ENCODE data around the gene DNAJC19. TPM values are rescaled to one million over a fixed set of nuclear protein-coding genes. Genes with fewer than 3 reads are reported as not detected.

Gene DNAJC19
- total RNA-seq (10 to 100 TPM; 43.1 to 64.4 (median 45.5) TPM), polyA plus RNA-seq (10 to 100 TPM; 51.2 to 62.5 TPM)
- long read RNA-seq, donor 1, transcript DNAJC19-201 (6 exons, 1,454 nt), result major isoform, 40 of 95 reads
- long read RNA-seq, donor 1, transcript DNAJC19-206 (3 exons, 1,133 nt), result minor isoform, 16 of 95 reads
- long read RNA-seq, donor 1, transcript DNAJC19-202 (5 exons, 1,239 nt), result minor isoform, 21 of 95 reads
- long read RNA-seq, donor 1, partial matches to known transcripts, result 3 of 95 reads
- long read RNA-seq, donor 1, other reads (novel, unspliced or antisense), result 7 of 95 reads
- long read RNA-seq, donor 2, transcript DNAJC19-201 (6 exons, 1,454 nt), result major isoform, 68 of 91 reads
- long read RNA-seq, donor 2, transcript DNAJC19-202 (5 exons, 1,239 nt), result minor isoform, 10 of 91 reads
- long read RNA-seq, donor 2, partial matches to known transcripts, result 0 of 91 reads
- long read RNA-seq, donor 2, other reads (novel, unspliced or antisense), result 0 of 91 reads
- long read RNA-seq, donor 3, transcript DNAJC19-202 (5 exons, 1,239 nt), result minor isoform, 14 of 59 reads
- long read RNA-seq, donor 3, transcript DNAJC19-201 (6 exons, 1,454 nt), result major isoform, 29 of 59 reads
- long read RNA-seq, donor 3, transcript DNAJC19-208 (6 exons, 828 nt), result minor isoform, 6 of 59 reads
- long read RNA-seq, donor 3, partial matches to known transcripts, result 1 of 59 reads
- long read RNA-seq, donor 3, other reads (novel, unspliced or antisense), result 7 of 59 reads

GRCh38 chr3:180989291-180990163 lies at the start of gene DNAJC19:
DNAJC19 (minus strand) TSS chr3:180989736; CDS start chr3:180989602, 134 bp downstream.
- peak within 1 kb of the TSS; percentile 79 for H3K4me3 ChIP-seq
- H3K4me1 ChIP-seq (ENCODE audit: insufficient read depth), result peaks cover 4% of the 10 kb centered on the region
- H3K36me3 ChIP-seq, result no peaks in the 10 kb centered on the region
- H3K27me3 ChIP-seq, result no peaks in the 10 kb centered on the region
- intact Hi-C loops (cut with DNase I), result loop anchor here in 1 of 4 donors (5.0 kb wide), 1 partner anchor 77 kb away; the partner anchor contains the start of gene FXR1
- whole genome bisulfite sequencing, 3 donors, result 0 to 1% (median 0%) methylated on average over 43 of the region's 43 CpGs
- peak; percentile 79 for TF ChIP-seq POLR2A (IDR thresholded peaks at IDR 0.05)
- no peak for TF ChIP-seq EP300 (IDR thresholded peaks at IDR 0.05)
- no peaks in the 10 kb centered on the region for H3K9me3 ChIP-seq
- DNase-seq, result peak; percentile 89 to 91 (median 91)
- H3K27ac ChIP-seq, result peak within 1 kb of the TSS; percentile 78 to 84

DNA sequence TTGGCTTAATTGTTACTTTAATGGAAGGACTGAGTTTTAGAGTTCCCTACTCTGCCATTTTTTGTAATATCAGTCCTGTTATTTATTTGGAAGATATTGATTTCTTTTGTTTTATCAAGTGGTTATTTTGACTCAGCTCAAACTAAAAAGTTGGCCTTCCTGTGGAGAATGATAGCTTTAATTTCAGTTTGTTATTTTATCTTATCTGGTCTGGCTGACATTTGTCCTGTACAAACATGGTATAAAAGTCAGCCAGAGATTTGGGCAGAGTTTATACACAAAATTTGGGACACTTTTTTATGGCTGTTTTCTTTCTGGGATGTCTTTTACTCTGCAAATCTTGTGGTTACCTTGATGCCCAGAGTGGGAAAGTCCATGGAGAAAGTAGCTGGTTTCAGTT lies 41.4 kb upstream of the DNAJC19 start:
- intact Hi-C loops (cut with DNase I), result no loop called here
- Histone ChIP-seq H3K27ac (no peak overlapping the region), H3K27me3 (no peaks in the 10 kb centered on the region), H3K4me1 (ENCODE audit: insufficient read depth) (no peaks in the 10 kb centered on the region), H3K4me3 (no peak overlapping the region), H3K9me3 (no peaks in the 10 kb centered on the region), H3K36me3 (no peaks in the 10 kb centered on the region)
- no peak for TF ChIP-seq POLR2A (IDR thresholded peaks at IDR 0.05)
- TF ChIP-seq CTCF (IDR thresholded peaks at IDR 0.05), result no peak
- TF ChIP-seq EP300 (IDR thresholded peaks at IDR 0.05), result no peak
- no peak for DNase-seq

- H3K27me3 ChIP-seq, result no peaks in the 10 kb centered on the region
- H3K4me3 ChIP-seq, result no peak overlapping the region
- H3K4me1 ChIP-seq (ENCODE audit: insufficient read depth), result no peaks in the 10 kb centered on the region
- intact Hi-C loops (cut with DNase I), result no loop called here
- H3K9me3 ChIP-seq, result no peaks in the 10 kb centered on the region
- H3K27ac ChIP-seq, result no peak overlapping the region
- H3K36me3 ChIP-seq, result no peaks in the 10 kb centered on the region
- TF ChIP-seq POLR2A (IDR thresholded peaks at IDR 0.05) (no peak), EP300 (IDR thresholded peaks at IDR 0.05) (no peak), CTCF (IDR thresholded peaks at IDR 0.05) (no peak)
- DNase-seq, result no peak
These were observed 35.7 kb upstream of the DNAJC19 start for GRCh38 chr3:181025204-181025603.

- intact Hi-C loops (cut with DNase I), result no loop called here
- peaks cover 4% of the 10 kb centered on the region for H3K27me3 ChIP-seq
- DNase-seq, result no peak
- no peaks in the 10 kb centered on the region for H3K36me3 ChIP-seq
- no peaks in the 10 kb centered on the region for H3K9me3 ChIP-seq
- H3K4me3 ChIP-seq, result no peak overlapping the region
- H3K27ac ChIP-seq, result no peak overlapping the region
- no peaks in the 10 kb centered on the region for H3K4me1 ChIP-seq (ENCODE audit: insufficient read depth)
- TF ChIP-seq CTCF (IDR thresholded peaks at IDR 0.05) (no peak), POLR2A (IDR thresholded peaks at IDR 0.05) (no peak), EP300 (IDR thresholded peaks at IDR 0.05) (no peak)
- 74 to 78% (median 75%) methylated on average over 2 of the region's 2 CpGs for WGBS, 3 donors
These were observed 28.2 kb upstream of the DNAJC19 start for GRCh38 chr3:181017690-181018089.

Measured in ovary (tissue), 10 donors.